ENCODE measurements around the gene TRIM62.

Gene TRIM62

GRCh38 chr1:33181921-33182341, at the start of gene TRIM62:
TRIM62 (minus strand) TSS chr1:33182043; CDS start chr1:33181432, 611 bp downstream.
- DNase-seq = peak; percentile 91

- DNase-seq = no peak
Measured at GRCh38 chr1:33231166-33231565, 49.3 kb upstream of the TRIM62 start.

- DNase-seq = no peak
Measured at GRCh38 chr1:33228935-33229487, 47.2 kb upstream of the TRIM62 start.

GRCh38 chr1:33225586-33225985, 43.7 kb upstream of the TRIM62 start:
- no peak for DNase-seq

GRCh38 chr1:33224166-33224707, 42.4 kb upstream of the TRIM62 start:
- DNase-seq = no peak

- DNase-seq = no peak
Measured at GRCh38 chr1:33222381-33222780, 40.5 kb upstream of the TRIM62 start.

- DNase-seq = no peak
Measured at GRCh38 chr1:33221385-33221758, 39.5 kb upstream of the TRIM62 start.

GRCh38 chr1:33220676-33221384, 39.0 kb upstream of the TRIM62 start:
- no peak for DNase-seq

- no peak for DNase-seq
Measured at GRCh38 chr1:33219886-33220661, 38.2 kb upstream of the TRIM62 start.

- no peak for DNase-seq
Measured at GRCh38 chr1:33211972-33212371, 30.1 kb upstream of the TRIM62 start.

- DNase-seq = no peak
Measured at GRCh38 chr1:33206340-33206739, 24.5 kb upstream of the TRIM62 start.

- DNase-seq = no peak
Measured at GRCh38 chr1:33195556-33195955, 13.7 kb upstream of the TRIM62 start.

- no peak for DNase-seq
Measured at GRCh38 chr1:33191731-33192275, 10.0 kb upstream of the TRIM62 start.

- no peak for DNase-seq
Measured at GRCh38 chr1:33190701-33191100, 8.9 kb upstream of the TRIM62 start.

GRCh38 chr1:33188572-33189275, 6.9 kb upstream of the TRIM62 start:
- no peak for DNase-seq

- no peak for DNase-seq
Measured at GRCh38 chr1:33186936-33187335, 5.1 kb upstream of the TRIM62 start.

GRCh38 chr1:33185541-33185940, 3.7 kb upstream of the TRIM62 start:
- no peak for DNase-seq

- no peak for DNase-seq
Measured at GRCh38 chr1:33183306-33183705, 1.5 kb upstream of the TRIM62 start.

GRCh38 chr1:33182896-33183295, 1.1 kb upstream of the TRIM62 start:
- no peak for DNase-seq

GRCh38 chr1:33182401-33182841, 578 bp upstream of the TRIM62 start:
- DNase-seq = peak; percentile 31

- peak; percentile 84 for DNase-seq
Measured at GRCh38 chr1:33180911-33181890, 642 bp downstream of the TRIM62 start.

Measured in NCI-H2107 (cell line).